GM23338 (cell line): Measurements from ENCODE around the gene IRF8. TPM values are rescaled to one million over a fixed set of nuclear protein-coding genes. Genes with fewer than 3 reads are reported as not detected.

Experiments used
- ATAC-seq: fragments of 200-7000 bp; cut with Tn5 transposase; 3 replicates; pipeline ENCODE4 v1.9.1; 2020
- DNase-seq: peaks from one replicate; pipeline ENCODE4 v3.0.0-alpha.2; 2015; ENCODE audit warnings: low spot score
- H2AFZ ChIP-seq: fragments of 200-600 bp; sonication (generic); 2 replicates; pipeline ENCODE4 v1.8.0; 2016; ENCODE audit warnings: antibody characterized with exemption, mild to moderate bottlenecking, moderate library complexity
- H3F3A ChIP-seq: fragments of 200-600 bp; sonication (generic); replicated peaks from 2 replicates; pipeline ENCODE4 v1.8.0; 2017; ENCODE audit warnings: antibody characterized with exemption, mixed run types, low read depth
- H3K27ac ChIP-seq: fragments of 200-600 bp; sonication (generic); 2 replicates; pipeline ENCODE4 v1.6.1; 2016; ENCODE audit warnings: low read depth
- H3K27me3 ChIP-seq: fragments of 200-600 bp; sonication (generic); 2 replicates; pipeline ENCODE4 v1.8.0; 2016; ENCODE audit warnings: mild to moderate bottlenecking, mixed run types, moderate library complexity; ENCODE audit not compliant: insufficient read depth
- H3K36me3 ChIP-seq: fragments of 200-600 bp; sonication (generic); 2 replicates; pipeline ENCODE4 v1.8.0; 2016; ENCODE audit warnings: mild to moderate bottlenecking; ENCODE audit not compliant: insufficient read depth
- H3K4me1 ChIP-seq: fragments of 200-600 bp; sonication (generic); 2 replicates; pipeline ENCODE4 v1.8.0; 2016; ENCODE audit warnings: mild to moderate bottlenecking, moderate library complexity; ENCODE audit not compliant: insufficient read depth
- H3K4me2 ChIP-seq: fragments of 200-600 bp; sonication (generic); 2 replicates; pipeline ENCODE4 v1.7.1; 2017; ENCODE audit warnings: mixed run types
- H3K4me3 ChIP-seq: fragments of 200-600 bp; sonication (generic); 2 replicates; pipeline ENCODE4 v1.6.1; 2016; ENCODE audit warnings: mixed run types
- H3K79me2 ChIP-seq: fragments of 200-600 bp; sonication (generic); replicated peaks from 2 replicates; pipeline ENCODE4 v1.8.0; 2017; ENCODE audit warnings: mild to moderate bottlenecking; ENCODE audit not compliant: insufficient read depth
- H3K9me2 ChIP-seq: fragments of 200-600 bp; sonication (generic); 2 replicates; pipeline ENCODE4 v1.8.0; 2017; ENCODE audit not compliant: insufficient read depth
- H4K20me1 ChIP-seq: fragments of 200-600 bp; sonication (generic); replicated peaks from 2 replicates; pipeline ENCODE4 v1.8.0; 2017; ENCODE audit warnings: mild to moderate bottlenecking; ENCODE audit not compliant: insufficient read depth
- H3K27ac Mint-ChIP-seq: 2 replicates; pipeline ENCODE4 v1.8.0; 2020; ENCODE audit warnings: inconsistent platforms, mild to moderate bottlenecking, moderate library complexity, mixed read lengths
- H3K27me3 Mint-ChIP-seq: 3 replicates; pipeline ENCODE4 v1.8.0; 2022; ENCODE audit warnings: low read depth, mild to moderate bottlenecking, moderate library complexity, mixed read lengths, inconsistent platforms; ENCODE audit not compliant: insufficient read depth, poor library complexity
- H3K36me3 Mint-ChIP-seq: 3 replicates; pipeline ENCODE4 v1.8.0; 2021; ENCODE audit warnings: low read depth, mild to moderate bottlenecking, inconsistent platforms, moderate library complexity, mixed read lengths
- H3K4me1 Mint-ChIP-seq: 3 replicates; pipeline ENCODE4 v1.8.0; 2020; ENCODE audit warnings: mild to moderate bottlenecking, inconsistent platforms, mixed read lengths
- H3K4me3 Mint-ChIP-seq: 3 replicates; pipeline ENCODE4 v1.8.0; 2021; ENCODE audit warnings: moderate library complexity, mild to moderate bottlenecking, inconsistent platforms, mixed read lengths
- H3K9me3 Mint-ChIP-seq: 3 replicates; pipeline ENCODE4 v1.8.0; 2020; ENCODE audit warnings: moderate library complexity, mild to moderate bottlenecking, inconsistent platforms, mixed read lengths
- CREB1 ChIP-seq: fragments of 250-450 bp; sonication (Bioruptor Pico); IDR thresholded peaks from 2 replicates; pipeline ENCODE4 v1.5.0; 2020; ENCODE audit warnings: low read depth, mild to moderate bottlenecking, moderate library complexity
- EZH2 ChIP-seq: fragments of 200-600 bp; sonication (generic); IDR thresholded peaks from one replicate; pipeline ENCODE4 v1.8.0; 2017; ENCODE audit warnings: antibody characterized with exemption, mild to moderate bottlenecking, low read depth; ENCODE audit not compliant: unreplicated experiment
- EZH2phosphoT487 ChIP-seq: fragments of 200-600 bp; sonication (generic); IDR thresholded peaks from one replicate; pipeline ENCODE4 v1.8.1; 2018; ENCODE audit warnings: antibody characterized with exemption; ENCODE audit not compliant: unreplicated experiment
- JUNB ChIP-seq: IDR thresholded peaks from one replicate; pipeline ENCODE4 v1.6.1; 2016; ENCODE audit warnings: antibody characterized with exemption; ENCODE audit not compliant: unreplicated experiment
- NANOG ChIP-seq: IDR thresholded peaks from 2 replicates; pipeline ENCODE4 v1.6.1; 2016; ENCODE audit warnings: antibody characterized with exemption, borderline replicate concordance
- POLR2AphosphoS5 ChIP-seq: IDR thresholded peaks from 2 replicates; pipeline ENCODE4 v1.6.1; 2016; ENCODE audit warnings: antibody characterized with exemption, low read depth
- REST ChIP-seq: IDR thresholded peaks from one replicate; pipeline ENCODE4 v1.6.1; 2018; ENCODE audit warnings: antibody characterized with exemption; ENCODE audit not compliant: unreplicated experiment
- STAT1 ChIP-seq: IDR thresholded peaks from one replicate; pipeline ENCODE4 v1.6.1; 2016; ENCODE audit warnings: antibody characterized with exemption; ENCODE audit not compliant: unreplicated experiment
- ZNF114 ChIP-seq: fragments of 250-450 bp; sonication (Bioruptor Pico); IDR thresholded peaks from 2 replicates; pipeline ENCODE4 v1.5.0; 2020; ENCODE audit warnings: mild to moderate bottlenecking, moderate library complexity
- ZNF331 ChIP-seq: fragments of 250-450 bp; sonication (Bioruptor Pico); IDR thresholded peaks from 2 replicates; pipeline ENCODE4 v1.5.0; 2020; ENCODE audit warnings: low read depth, mild to moderate bottlenecking, moderate library complexity
- polyA plus RNA-seq: library from polyadenylated mRNA; unstranded; fragments of >200 nt; fragmentation: Nextera tagmentation; extraction: Ambion mirVana; gene quantifications from 2 replicates; pipeline ENCODE4 v1.2.1, GENCODE V29; 2016
- total RNA-seq: library from RNA; depleted of rRNA; stranded (reverse); fragments of >200 nt; shearing (Covaris generic); gene quantifications from 2 replicates; pipeline ENCODE4 v1.2.3, GENCODE V29; 2014
- TF ChIP-seq, protein P1 (sequence below): IDR thresholded peaks from 2 replicates; pipeline ENCODE4 v1.6.1; 2016; ENCODE audit warnings: antibody characterized with exemption
- TF ChIP-seq, protein P2 (sequence below): fragments of 250-450 bp; sonication (Bioruptor Pico); IDR thresholded peaks from 2 replicates; pipeline ENCODE4 v1.5.0; 2020; ENCODE audit warnings: mild to moderate bottlenecking, moderate library complexity
- TF ChIP-seq, protein P3 (sequence below), 2 experiments: fragments of 200-600 bp in 1 of 2; sonication (generic) in 1 of 2; conservative IDR thresholded peaks; 2 replicates each; pipeline versions ENCODE4 v1.5.1 to v1.6.1; 2016 to 2017; ENCODE audit warnings: antibody characterized with exemption in 2 of 2, low read depth in 2 of 2, mild to moderate bottlenecking in 2 of 2, moderate library complexity in 1 of 2

Gene IRF8
- total and polyA plus RNA-seq, 2 experiments from 2014 or later, result 0.47 to 2.8 TPM

- Mint-ChIP-seq H3K4me3 (no peak overlapping the region), H3K36me3 (peaks cover 12% of the 10 kb centered on the region), H3K9me3 (peaks cover 18% of the 10 kb centered on the region), H3K27me3 (no peaks in the 10 kb centered on the region), H3K4me1 (peaks cover 21% of the 10 kb centered on the region), H3K27ac (no peak overlapping the region)
- no peak overlapping the region for H3K27ac ChIP-seq
- peaks cover 10% of the 10 kb centered on the region; the same call in 1 of the 2 replicates for H3K4me1 ChIP-seq
- H3K9me2 ChIP-seq, result no peaks in the 10 kb centered on the region
- TF ChIP-seq, protein P1, sequence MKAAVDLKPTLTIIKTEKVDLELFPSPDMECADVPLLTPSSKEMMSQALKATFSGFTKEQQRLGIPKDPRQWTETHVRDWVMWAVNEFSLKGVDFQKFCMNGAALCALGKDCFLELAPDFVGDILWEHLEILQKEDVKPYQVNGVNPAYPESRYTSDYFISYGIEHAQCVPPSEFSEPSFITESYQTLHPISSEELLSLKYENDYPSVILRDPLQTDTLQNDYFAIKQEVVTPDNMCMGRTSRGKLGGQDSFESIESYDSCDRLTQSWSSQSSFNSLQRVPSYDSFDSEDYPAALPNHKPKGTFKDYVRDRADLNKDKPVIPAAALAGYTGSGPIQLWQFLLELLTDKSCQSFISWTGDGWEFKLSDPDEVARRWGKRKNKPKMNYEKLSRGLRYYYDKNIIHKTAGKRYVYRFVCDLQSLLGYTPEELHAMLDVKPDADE, result no peak
- TF ChIP-seq POLR2AphosphoS5 (no peak), STAT1 (no peak), JUNB (no peak), EZH2 (no peak), CREB1 (CRISPR knock-in tag) (no peak), ZNF114 (CRISPR knock-in tag) (no peak), EZH2phosphoT487 (no peak), REST (no peak), ZNF331 (CRISPR knock-in tag) (no peak), NANOG (no peak)
- TF ChIP-seq, protein P2, sequence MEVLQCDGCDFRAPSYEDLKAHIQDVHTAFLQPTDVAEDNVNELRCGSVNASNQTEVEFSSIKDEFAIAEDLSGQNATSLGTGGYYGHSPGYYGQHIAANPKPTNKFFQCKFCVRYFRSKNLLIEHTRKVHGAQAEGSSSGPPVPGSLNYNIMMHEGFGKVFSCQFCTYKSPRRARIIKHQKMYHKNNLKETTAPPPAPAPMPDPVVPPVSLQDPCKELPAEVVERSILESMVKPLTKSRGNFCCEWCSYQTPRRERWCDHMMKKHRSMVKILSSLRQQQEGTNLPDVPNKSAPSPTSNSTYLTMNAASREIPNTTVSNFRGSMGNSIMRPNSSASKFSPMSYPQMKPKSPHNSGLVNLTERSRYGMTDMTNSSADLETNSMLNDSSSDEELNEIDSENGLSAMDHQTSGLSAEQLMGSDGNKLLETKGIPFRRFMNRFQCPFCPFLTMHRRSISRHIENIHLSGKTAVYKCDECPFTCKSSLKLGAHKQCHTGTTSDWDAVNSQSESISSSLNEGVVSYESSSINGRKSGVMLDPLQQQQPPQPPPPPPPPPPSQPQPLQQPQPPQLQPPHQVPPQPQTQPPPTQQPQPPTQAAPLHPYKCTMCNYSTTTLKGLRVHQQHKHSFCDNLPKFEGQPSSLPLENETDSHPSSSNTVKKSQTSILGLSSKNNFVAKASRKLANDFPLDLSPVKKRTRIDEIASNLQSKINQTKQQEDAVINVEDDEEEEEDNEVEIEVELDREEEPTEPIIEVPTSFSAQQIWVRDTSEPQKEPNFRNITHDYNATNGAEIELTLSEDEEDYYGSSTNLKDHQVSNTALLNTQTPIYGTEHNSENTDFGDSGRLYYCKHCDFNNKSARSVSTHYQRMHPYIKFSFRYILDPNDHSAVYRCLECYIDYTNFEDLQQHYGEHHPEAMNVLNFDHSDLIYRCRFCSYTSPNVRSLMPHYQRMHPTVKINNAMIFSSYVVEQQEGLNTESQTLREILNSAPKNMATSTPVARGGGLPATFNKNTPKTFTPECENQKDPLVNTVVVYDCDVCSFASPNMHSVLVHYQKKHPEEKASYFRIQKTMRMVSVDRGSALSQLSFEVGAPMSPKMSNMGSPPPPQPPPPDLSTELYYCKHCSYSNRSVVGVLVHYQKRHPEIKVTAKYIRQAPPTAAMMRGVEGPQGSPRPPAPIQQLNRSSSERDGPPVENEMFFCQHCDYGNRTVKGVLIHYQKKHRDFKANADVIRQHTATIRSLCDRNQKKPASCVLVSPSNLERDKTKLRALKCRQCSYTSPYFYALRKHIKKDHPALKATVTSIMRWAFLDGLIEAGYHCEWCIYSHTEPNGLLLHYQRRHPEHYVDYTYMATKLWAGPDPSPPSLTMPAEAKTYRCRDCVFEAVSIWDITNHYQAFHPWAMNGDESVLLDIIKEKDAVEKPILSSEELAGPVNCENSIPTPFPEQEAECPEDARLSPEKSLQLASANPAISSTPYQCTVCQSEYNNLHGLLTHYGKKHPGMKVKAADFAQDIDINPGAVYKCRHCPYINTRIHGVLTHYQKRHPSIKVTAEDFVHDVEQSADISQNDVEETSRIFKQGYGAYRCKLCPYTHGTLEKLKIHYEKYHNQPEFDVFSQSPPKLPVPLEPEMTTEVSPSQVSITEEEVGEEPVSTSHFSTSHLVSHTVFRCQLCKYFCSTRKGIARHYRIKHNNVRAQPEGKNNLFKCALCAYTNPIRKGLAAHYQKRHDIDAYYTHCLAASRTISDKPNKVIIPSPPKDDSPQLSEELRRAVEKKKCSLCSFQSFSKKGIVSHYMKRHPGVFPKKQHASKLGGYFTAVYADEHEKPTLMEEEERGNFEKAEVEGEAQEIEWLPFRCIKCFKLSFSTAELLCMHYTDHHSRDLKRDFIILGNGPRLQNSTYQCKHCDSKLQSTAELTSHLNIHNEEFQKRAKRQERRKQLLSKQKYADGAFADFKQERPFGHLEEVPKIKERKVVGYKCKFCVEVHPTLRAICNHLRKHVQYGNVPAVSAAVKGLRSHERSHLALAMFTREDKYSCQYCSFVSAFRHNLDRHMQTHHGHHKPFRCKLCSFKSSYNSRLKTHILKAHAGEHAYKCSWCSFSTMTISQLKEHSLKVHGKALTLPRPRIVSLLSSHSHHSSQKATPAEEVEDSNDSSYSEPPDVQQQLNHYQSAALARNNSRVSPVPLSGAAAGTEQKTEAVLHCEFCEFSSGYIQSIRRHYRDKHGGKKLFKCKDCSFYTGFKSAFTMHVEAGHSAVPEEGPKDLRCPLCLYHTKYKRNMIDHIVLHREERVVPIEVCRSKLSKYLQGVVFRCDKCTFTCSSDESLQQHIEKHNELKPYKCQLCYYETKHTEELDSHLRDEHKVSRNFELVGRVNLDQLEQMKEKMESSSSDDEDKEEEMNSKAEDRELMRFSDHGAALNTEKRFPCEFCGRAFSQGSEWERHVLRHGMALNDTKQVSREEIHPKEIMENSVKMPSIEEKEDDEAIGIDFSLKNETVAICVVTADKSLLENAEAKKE (CRISPR knock-in tag), result no peak
- TF ChIP-seq, protein P3, sequence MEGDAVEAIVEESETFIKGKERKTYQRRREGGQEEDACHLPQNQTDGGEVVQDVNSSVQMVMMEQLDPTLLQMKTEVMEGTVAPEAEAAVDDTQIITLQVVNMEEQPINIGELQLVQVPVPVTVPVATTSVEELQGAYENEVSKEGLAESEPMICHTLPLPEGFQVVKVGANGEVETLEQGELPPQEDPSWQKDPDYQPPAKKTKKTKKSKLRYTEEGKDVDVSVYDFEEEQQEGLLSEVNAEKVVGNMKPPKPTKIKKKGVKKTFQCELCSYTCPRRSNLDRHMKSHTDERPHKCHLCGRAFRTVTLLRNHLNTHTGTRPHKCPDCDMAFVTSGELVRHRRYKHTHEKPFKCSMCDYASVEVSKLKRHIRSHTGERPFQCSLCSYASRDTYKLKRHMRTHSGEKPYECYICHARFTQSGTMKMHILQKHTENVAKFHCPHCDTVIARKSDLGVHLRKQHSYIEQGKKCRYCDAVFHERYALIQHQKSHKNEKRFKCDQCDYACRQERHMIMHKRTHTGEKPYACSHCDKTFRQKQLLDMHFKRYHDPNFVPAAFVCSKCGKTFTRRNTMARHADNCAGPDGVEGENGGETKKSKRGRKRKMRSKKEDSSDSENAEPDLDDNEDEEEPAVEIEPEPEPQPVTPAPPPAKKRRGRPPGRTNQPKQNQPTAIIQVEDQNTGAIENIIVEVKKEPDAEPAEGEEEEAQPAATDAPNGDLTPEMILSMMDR (conservative IDR thresholded peaks at IDR 0.05; ENCODE audit: low read depth in 2 of 2), result no peak
- no peaks in the 10 kb centered on the region for H3K36me3 ChIP-seq
- H4K20me1 ChIP-seq, result no peaks in the 10 kb centered on the region
- H3K4me2 ChIP-seq, result no peak overlapping the region
- no peaks in the 10 kb centered on the region for H3K27me3 ChIP-seq
- ATAC-seq (no peak), DNase-seq (no peak)
- no peak overlapping the region for H2AFZ ChIP-seq
- H3K79me2 ChIP-seq, result no peaks in the 10 kb centered on the region
- no peak overlapping the region for H3K4me3 ChIP-seq
- H3F3A ChIP-seq, result no peaks in the 10 kb centered on the region
Observed at GRCh38 chr16:85868495-85868894, 30.5 kb upstream of the IRF8 start.
